ENCODE results near the gene ATP5F1D.

The ATP5F1D gene

GRCh38 chr19:1284293-1284978, 42.9 kb downstream of the ATP5F1D start:
- Histone ChIP-seq H3K9me3 (ENCODE audit: severe bottlenecking) (no peaks in the 10 kb centered on the region), H3K36me3 (peaks cover 9% of the 10 kb centered on the region), H3K27me3 (ENCODE audit: insufficient read depth, low read depth, severe bottlenecking) (no peaks in the 10 kb centered on the region), H3K27ac (no peak overlapping the region), H3K4me3 (ENCODE audit: low read depth, low read length) (no peak overlapping the region)
- TF ChIP-seq CTCF (IDR thresholded peaks at IDR 0.05; ENCODE audit: low read depth, low read length) = no peak
- DNase-seq = no peak

GRCh38 chr19:1284979-1285736, 43.6 kb downstream of the ATP5F1D start:
- H3K9me3 ChIP-seq (ENCODE audit: severe bottlenecking) = no peaks in the 10 kb centered on the region
- DNase-seq = peak; percentile 38
- no peaks in the 10 kb centered on the region for H3K27me3 ChIP-seq (ENCODE audit: insufficient read depth, low read depth, severe bottlenecking)
- no peak for TF ChIP-seq CTCF (IDR thresholded peaks at IDR 0.05; ENCODE audit: low read depth, low read length)
- H3K4me3 ChIP-seq (ENCODE audit: low read depth, low read length) = peak overlapping the region; percentile 44
- no peak overlapping the region for H3K27ac ChIP-seq
- peaks cover 2% of the 10 kb centered on the region for H3K36me3 ChIP-seq

GRCh38 chr19:1285737-1286360, 44.3 kb downstream of the ATP5F1D start, which contains the start of gene EFNA2:
EFNA2 (plus strand) TSS chr19:1285873; CDS start chr19:1286169, 296 bp downstream.
- no peak for DNase-seq
- peak within 1 kb of the TSS; percentile 40; the same call in 1 of the 2 replicates for H3K27ac ChIP-seq
- peak; percentile 28; the same call in 1 of the 2 replicates for TF ChIP-seq CTCF (IDR thresholded peaks at IDR 0.05; ENCODE audit: low read depth, low read length)
- H3K4me3 ChIP-seq (ENCODE audit: low read depth, low read length) = peak within 1 kb of the TSS; percentile 76
- no peaks in the 10 kb centered on the region; the same call in 1 of the 2 replicates for H3K36me3 ChIP-seq
- no peaks in the 10 kb centered on the region for H3K27me3 ChIP-seq (ENCODE audit: insufficient read depth, low read depth, severe bottlenecking)
- no peaks in the 10 kb centered on the region for H3K9me3 ChIP-seq (ENCODE audit: severe bottlenecking)

DNA sequence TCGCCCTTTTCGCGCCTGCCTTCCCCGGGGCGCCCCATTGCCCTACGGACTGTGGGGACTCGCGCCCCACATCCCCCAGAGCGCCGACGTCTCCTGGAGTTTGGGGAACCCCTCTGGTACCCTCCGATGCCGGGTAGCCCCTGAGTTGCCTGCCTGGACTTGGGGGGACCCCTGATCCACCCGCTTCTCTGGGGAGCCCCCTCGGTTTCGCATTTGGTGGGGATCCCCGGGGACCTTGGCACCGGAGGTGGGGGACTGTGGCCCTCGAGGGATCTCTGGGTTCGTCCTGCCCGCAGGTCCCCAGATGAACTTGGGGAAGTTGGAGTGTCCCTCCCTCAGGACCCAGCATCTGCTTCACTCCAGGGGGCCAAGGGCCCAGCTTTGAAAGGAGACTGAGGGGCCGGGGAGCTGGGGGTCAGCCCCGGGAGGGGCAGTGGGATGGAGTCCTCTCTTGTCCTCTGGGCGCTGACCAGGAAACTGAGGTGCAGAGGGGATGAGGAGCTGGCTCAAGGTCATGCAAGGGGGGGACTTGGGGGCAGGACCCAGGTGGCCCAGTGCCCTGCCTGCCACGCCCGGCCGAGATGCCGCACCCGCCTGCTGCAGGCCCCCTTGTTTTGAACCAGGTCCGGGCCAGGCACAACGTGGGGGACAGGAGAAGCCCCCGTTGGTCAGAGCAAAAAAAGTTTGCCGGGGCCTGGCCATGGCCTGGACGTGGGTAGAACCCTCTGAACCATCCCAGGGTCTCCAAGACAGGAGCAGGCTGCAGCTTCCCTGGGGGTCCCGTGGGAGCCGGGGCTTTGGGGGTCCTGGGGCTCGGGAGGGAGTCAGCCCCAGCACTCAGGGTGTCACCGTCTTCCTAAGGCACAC, 45.2 kb downstream of the ATP5F1D start:
- DNase-seq = no peak
- Histone ChIP-seq H3K27me3 (ENCODE audit: insufficient read depth, low read depth, severe bottlenecking) (no peaks in the 10 kb centered on the region), H3K36me3 (peaks cover 3% of the 10 kb centered on the region; the same call in 1 of the 2 replicates), H3K27ac (peak overlapping the region; percentile 40; the same call in 1 of the 2 replicates), H3K9me3 (ENCODE audit: severe bottlenecking) (no peaks in the 10 kb centered on the region), H3K4me3 (ENCODE audit: low read depth, low read length) (peak overlapping the region; percentile 76)
- TF ChIP-seq CTCF (IDR thresholded peaks at IDR 0.05; ENCODE audit: low read depth, low read length) = no peak

Data from WERI-Rb-1 (cell line).